HG02970 (cell line): ENCODE measurements around the gene PKHD1.

ENCODE experiments used
- ATAC-seq: cut with Tn5 transposase; IDR thresholded peaks from one replicate; pipeline ENCODE4 v1.9.1; 2021; ENCODE audit warnings: mild to moderate bottlenecking, moderate library complexity, moderate number of reproducible peaks; ENCODE audit not compliant: unreplicated experiment, low FRiP score

Gene PKHD1

GRCh38 chr6:51720327-51720726 lies 367.1 kb downstream of the PKHD1 start:
- no peak for ATAC-seq

- ATAC-seq: no peak
Measured at GRCh38 chr6:51719297-51719696, 368.1 kb downstream of the PKHD1 start.

GRCh38 chr6:51718533-51718932 lies 368.9 kb downstream of the PKHD1 start:
- no peak for ATAC-seq

- ATAC-seq: no peak
Measured at GRCh38 chr6:51717477-51717876, 369.9 kb downstream of the PKHD1 start.

GRCh38 chr6:51711876-51712275 lies 375.5 kb downstream of the PKHD1 start:
- ATAC-seq: no peak

GRCh38 chr6:51706086-51706485 lies 381.3 kb downstream of the PKHD1 start:
- no peak for ATAC-seq

- ATAC-seq: no peak
Measured at GRCh38 chr6:51704932-51705540, 382.4 kb downstream of the PKHD1 start.

- ATAC-seq: no peak
Measured at GRCh38 chr6:51702851-51703250, 384.6 kb downstream of the PKHD1 start.

GRCh38 chr6:51684603-51685002 lies 402.8 kb downstream of the PKHD1 start:
- no peak for ATAC-seq

- no peak for ATAC-seq
Measured at GRCh38 chr6:51684038-51684437, 403.4 kb downstream of the PKHD1 start.

GRCh38 chr6:51678905-51679620 lies 408.4 kb downstream of the PKHD1 start:
- ATAC-seq: peak; percentile 50

GRCh38 chr6:51678274-51678673 lies 409.1 kb downstream of the PKHD1 start:
- no peak for ATAC-seq

GRCh38 chr6:51675922-51676275 lies 411.5 kb downstream of the PKHD1 start:
- ATAC-seq: no peak

GRCh38 chr6:51675020-51675921 lies 412.1 kb downstream of the PKHD1 start:
- no peak for ATAC-seq

GRCh38 chr6:51663525-51663924 lies 423.9 kb downstream of the PKHD1 start:
- ATAC-seq: no peak

- no peak for ATAC-seq
Measured at GRCh38 chr6:51660767-51661166, 426.6 kb downstream of the PKHD1 start.

- ATAC-seq: no peak
Measured at GRCh38 chr6:51657491-51657890, 429.9 kb downstream of the PKHD1 start.

- no peak for ATAC-seq
Measured at GRCh38 chr6:51655517-51655916, 431.9 kb downstream of the PKHD1 start.

GRCh38 chr6:51654647-51655046 lies 432.8 kb downstream of the PKHD1 start:
- ATAC-seq: no peak

- ATAC-seq: no peak
Measured at GRCh38 chr6:51651132-51651817, 436.1 kb downstream of the PKHD1 start.

GRCh38 chr6:51648774-51649173 lies 438.6 kb downstream of the PKHD1 start:
- no peak for ATAC-seq
